ENCODE measurements around the gene PLCB4. TPM values are rescaled to one million over a fixed set of nuclear protein-coding genes. Genes with fewer than 3 reads are reported as not detected.

The PLCB4 gene
- total and polyA plus RNA-seq, 7 donors = 0.90 to 6.7 (median 2.1) TPM

DNA sequence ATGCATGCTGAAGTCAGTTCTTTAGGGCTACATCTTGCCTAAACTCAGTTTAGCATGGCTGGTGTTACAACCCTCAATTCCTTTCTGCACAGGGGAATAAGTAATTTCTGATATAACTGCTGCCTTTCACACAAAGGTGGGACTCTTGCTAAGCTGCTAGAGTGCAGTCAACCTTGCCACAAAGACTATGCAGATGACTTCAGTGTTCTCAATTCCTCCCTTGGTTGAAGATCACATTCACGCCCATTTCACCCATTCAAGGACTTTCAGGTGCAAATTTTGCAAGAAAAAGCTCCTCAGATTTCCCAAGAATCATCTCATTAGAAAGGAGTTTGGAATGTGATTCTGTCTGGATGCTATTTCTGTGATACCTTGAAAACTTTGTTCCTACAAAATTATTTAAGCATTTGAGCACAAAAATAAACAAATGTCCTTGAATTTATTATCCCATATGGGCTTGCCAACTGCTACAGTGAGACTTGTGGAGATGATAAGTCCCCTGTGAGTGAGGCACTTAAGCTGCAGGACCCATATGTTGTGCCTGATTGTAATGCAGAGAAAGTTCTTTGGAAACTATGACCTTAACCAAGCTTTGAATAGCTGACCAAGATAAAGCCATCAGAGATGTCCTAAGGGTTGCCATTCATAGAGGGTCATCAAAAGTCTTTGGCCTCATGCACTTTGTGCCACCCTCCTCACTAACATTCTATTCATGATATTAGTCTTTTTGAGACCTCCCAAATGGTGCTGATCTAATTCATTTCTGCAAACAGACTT lies 111.8 kb downstream of the PLCB4 start:
- 95 to 97% (median 97%) methylated on average over 1 of the region's 1 CpG for WGBS, 3 donors

DNA sequence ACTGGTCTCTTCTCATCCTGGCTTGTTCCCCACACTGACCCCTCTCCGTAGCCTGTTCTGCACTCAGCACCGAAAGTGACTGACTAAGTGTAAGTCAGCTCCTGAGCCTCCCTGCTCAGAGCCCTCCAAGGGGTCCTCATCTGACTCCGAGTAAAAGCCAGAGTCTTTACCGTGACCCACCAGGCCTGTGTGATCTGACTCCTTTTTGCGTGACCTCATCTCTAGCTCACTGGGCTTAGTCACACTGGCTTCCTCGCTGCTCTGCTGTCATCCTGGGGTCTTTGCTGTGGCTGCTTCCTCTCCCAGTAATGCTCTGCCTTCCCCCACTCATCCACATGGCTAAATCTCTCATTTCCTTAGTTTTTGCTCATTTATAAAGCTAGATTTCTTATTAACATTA lies 116.6 kb downstream of the PLCB4 start:
- WGBS, 3 donors = 78 to 86% (median 86%) methylated on average over 6 of the region's 6 CpGs
- DNase-seq (no peak), ATAC-seq (no peak)
- Histone ChIP-seq H3K27me3 (ENCODE audit: insufficient read depth in 3 of 3, low read length in 2 of 3) (no peaks in the 10 kb centered on the region), H3K4me3 (no peak overlapping the region), H3K4me1 (no peaks in the 10 kb centered on the region), H3K9me3 (no peaks in the 10 kb centered on the region), H3K27ac (no peak overlapping the region), H3K36me3 (ENCODE audit: insufficient read depth in 1 of 2, low read depth in 1 of 2) (no peaks in the 10 kb centered on the region)
- intact Hi-C loops (cut with DNase I) = no loop called here
- TF ChIP-seq, protein P1, sequence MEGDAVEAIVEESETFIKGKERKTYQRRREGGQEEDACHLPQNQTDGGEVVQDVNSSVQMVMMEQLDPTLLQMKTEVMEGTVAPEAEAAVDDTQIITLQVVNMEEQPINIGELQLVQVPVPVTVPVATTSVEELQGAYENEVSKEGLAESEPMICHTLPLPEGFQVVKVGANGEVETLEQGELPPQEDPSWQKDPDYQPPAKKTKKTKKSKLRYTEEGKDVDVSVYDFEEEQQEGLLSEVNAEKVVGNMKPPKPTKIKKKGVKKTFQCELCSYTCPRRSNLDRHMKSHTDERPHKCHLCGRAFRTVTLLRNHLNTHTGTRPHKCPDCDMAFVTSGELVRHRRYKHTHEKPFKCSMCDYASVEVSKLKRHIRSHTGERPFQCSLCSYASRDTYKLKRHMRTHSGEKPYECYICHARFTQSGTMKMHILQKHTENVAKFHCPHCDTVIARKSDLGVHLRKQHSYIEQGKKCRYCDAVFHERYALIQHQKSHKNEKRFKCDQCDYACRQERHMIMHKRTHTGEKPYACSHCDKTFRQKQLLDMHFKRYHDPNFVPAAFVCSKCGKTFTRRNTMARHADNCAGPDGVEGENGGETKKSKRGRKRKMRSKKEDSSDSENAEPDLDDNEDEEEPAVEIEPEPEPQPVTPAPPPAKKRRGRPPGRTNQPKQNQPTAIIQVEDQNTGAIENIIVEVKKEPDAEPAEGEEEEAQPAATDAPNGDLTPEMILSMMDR (IDR thresholded peaks at IDR 0.05) = no peak

More for the DNA sequence above, 111.8 kb downstream of the PLCB4 start:
- no peaks in the 10 kb centered on the region for H3K9me3 ChIP-seq
- DNase-seq (no peak), ATAC-seq (no peak)
- TF ChIP-seq, protein P1 (IDR thresholded peaks at IDR 0.05) = no peak
- H3K4me1 ChIP-seq = peaks cover 12% of the 10 kb centered on the region
- H3K4me3 ChIP-seq = no peak overlapping the region
- H3K27ac ChIP-seq = no peak overlapping the region
- no peaks in the 10 kb centered on the region for H3K27me3 ChIP-seq (ENCODE audit: insufficient read depth in 3 of 3, low read length in 2 of 3)
- no peaks in the 10 kb centered on the region for H3K36me3 ChIP-seq (ENCODE audit: insufficient read depth in 1 of 2, low read depth in 1 of 2)
- intact Hi-C loops (cut with DNase I) = no loop called here

DNA sequence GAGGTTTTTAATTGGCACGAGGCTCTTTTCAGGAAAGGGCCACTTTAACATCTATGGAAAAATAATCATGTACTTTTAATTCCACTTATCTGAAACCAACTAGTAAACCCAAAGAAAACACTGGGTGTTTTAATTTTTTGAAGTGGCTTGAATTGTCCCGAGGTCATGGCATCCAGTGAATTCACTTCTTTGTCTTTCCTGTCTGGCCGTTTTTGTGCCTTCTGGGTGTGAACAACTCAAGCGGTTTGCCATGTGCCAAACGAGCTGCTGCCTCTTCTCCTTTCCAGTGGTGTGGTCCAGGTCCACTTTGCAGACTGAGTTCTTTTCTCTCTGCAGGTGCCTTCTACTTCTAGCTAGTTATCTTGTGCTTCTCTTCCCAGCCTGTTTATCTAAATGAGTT lies 117.5 kb downstream of the PLCB4 start:
- intact Hi-C loops (cut with DNase I) = no loop called here
- ATAC-seq (no peak), DNase-seq (no peak)
- Histone ChIP-seq H3K27ac (no peak overlapping the region), H3K9me3 (no peaks in the 10 kb centered on the region), H3K4me3 (no peak overlapping the region), H3K4me1 (no peaks in the 10 kb centered on the region), H3K36me3 (ENCODE audit: insufficient read depth in 1 of 2, low read depth in 1 of 2) (no peaks in the 10 kb centered on the region), H3K27me3 (ENCODE audit: insufficient read depth in 3 of 3, low read length in 2 of 3) (no peaks in the 10 kb centered on the region)
- 33 to 38% (median 33%) methylated on average over 5 of the region's 5 CpGs for WGBS, 3 donors
- TF ChIP-seq, protein P1 (IDR thresholded peaks at IDR 0.05) = no peak

DNA sequence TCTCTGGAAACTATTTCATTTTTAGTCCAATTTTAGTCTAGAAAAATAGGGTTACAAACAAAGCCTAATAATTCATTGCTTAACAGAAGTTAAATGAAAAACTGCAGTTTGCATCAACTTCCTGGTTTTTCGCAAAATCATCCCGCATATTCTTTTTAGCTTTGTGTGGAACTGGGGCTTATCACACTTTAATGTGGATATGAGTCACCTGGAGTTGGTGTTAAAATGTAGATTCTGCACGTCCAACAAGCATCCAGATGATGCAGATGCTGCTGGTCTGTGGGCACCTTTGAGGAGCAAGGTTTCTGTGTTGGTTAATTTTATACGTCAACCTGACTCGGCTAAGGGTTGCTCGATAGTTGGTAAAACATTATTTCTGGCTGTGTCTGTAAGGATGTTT lies 126.1 kb downstream of the PLCB4 start:
- DNase-seq = no peak
- Histone ChIP-seq H3K4me1 (no peaks in the 10 kb centered on the region), H3K9me3 (no peaks in the 10 kb centered on the region), H3K27ac (no peak overlapping the region), H3K36me3 (ENCODE audit: insufficient read depth in 1 of 2, low read depth in 1 of 2) (no peaks in the 10 kb centered on the region), H3K27me3 (ENCODE audit: insufficient read depth in 3 of 3, low read length in 2 of 3) (no peaks in the 10 kb centered on the region), H3K4me3 (no peak overlapping the region)
- 91 to 95% (median 93%) methylated on average over 6 of the region's 6 CpGs for WGBS, 3 donors
- no peak for ATAC-seq
- intact Hi-C loops (cut with DNase I) = no loop called here
- TF ChIP-seq, protein P1 (IDR thresholded peaks at IDR 0.05) = no peak

DNA sequence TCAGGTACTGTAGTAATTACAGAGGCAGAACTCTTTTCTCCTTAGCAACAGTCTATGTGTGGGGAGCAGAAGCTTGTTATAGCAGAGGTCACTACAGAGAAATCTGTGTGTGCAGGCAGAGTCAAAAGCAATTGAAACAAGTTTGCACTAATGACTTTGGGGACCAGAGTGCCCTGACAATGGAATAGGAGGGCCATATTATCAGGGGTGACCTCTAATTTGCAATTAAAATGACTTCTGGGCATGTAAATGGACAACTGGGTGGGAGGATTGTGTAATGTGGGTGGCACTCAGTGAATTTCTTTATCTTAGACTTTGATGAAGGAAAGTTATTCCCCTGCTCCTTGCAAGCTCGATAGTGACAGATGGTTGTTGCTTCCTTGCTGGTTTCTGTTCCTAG lies 127.2 kb downstream of the PLCB4 start:
- Histone ChIP-seq H3K36me3 (ENCODE audit: insufficient read depth in 1 of 2, low read depth in 1 of 2) (no peaks in the 10 kb centered on the region), H3K4me1 (no peaks in the 10 kb centered on the region), H3K4me3 (no peak overlapping the region), H3K27me3 (ENCODE audit: insufficient read depth in 3 of 3, low read length in 2 of 3) (no peaks in the 10 kb centered on the region), H3K9me3 (no peaks in the 10 kb centered on the region), H3K27ac (no peak overlapping the region)
- no peak for DNase-seq
- intact Hi-C loops (cut with DNase I) = no loop called here
- 62 to 81% (median 68%) methylated on average over 1 of the region's 1 CpG for WGBS, 3 donors
- TF ChIP-seq, protein P1 (IDR thresholded peaks at IDR 0.05) = no peak
- no peak for ATAC-seq

All from psoas muscle (tissue), 8 donors.